Body of pancreas (tissue), 4 donors: Measurements from ENCODE around the gene CLEC16A.

ENCODE experiments used
- POLR2A ChIP-seq, 3 donors: fragments of 450-650 bp; IDR thresholded peaks; one replicate each; pipeline ENCODE4 v1.6.1; 2016; ENCODE audit warnings: antibody characterized with exemption in 3 of 3, mild to moderate bottlenecking in 2 of 3
- TF ChIP-seq, protein P1 (sequence below), 7 experiments: fragments of 450-650 bp in 4 of 7; fragments of 200-600 bp in 3 of 7; sonication (generic) in 3 of 7; IDR thresholded peaks; one replicate each; pipeline ENCODE4 v1.5.1; 2016 to 2019; ENCODE audit warnings: antibody characterized with exemption in 7 of 7

DNA sequence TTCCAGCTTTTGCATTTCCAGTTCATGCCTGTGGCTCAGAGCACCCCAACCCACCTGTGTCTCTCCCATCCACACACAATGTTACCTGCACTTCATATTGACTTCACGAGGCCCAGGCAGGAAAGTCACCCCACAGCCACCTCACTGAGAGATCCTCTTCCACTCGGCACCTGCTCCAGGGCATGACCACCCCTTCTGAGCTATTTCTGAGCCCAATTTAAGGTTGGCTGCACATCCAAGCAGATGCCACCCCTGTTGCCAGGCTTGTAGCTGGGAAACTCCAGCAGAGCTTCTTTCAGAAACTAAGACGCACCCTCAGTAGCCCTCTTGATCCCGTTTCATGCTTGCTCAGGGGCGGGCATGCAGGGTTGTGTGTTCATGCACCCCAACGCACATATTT lies 223.2 kb downstream of the CLEC16A start:
- TF ChIP-seq, protein P1, sequence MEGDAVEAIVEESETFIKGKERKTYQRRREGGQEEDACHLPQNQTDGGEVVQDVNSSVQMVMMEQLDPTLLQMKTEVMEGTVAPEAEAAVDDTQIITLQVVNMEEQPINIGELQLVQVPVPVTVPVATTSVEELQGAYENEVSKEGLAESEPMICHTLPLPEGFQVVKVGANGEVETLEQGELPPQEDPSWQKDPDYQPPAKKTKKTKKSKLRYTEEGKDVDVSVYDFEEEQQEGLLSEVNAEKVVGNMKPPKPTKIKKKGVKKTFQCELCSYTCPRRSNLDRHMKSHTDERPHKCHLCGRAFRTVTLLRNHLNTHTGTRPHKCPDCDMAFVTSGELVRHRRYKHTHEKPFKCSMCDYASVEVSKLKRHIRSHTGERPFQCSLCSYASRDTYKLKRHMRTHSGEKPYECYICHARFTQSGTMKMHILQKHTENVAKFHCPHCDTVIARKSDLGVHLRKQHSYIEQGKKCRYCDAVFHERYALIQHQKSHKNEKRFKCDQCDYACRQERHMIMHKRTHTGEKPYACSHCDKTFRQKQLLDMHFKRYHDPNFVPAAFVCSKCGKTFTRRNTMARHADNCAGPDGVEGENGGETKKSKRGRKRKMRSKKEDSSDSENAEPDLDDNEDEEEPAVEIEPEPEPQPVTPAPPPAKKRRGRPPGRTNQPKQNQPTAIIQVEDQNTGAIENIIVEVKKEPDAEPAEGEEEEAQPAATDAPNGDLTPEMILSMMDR (IDR thresholded peaks at IDR 0.05) = no peak
- no peak for TF ChIP-seq POLR2A (IDR thresholded peaks at IDR 0.05)
